Hypothalamus (tissue), 51 donors: ENCODE measurements around the gene HK2.
"Not testable (repeated sequence)": the region's sequence is repeated elsewhere in the genome, so short reads cannot be mapped to it uniquely, and the experiment has no call there.

Experiments
- DNase-seq, 51 donors: peaks; one replicate each; lab custom pipeline; 2025; lab: John Stamatoyannopoulos, UW

HK2 gene

GRCh38 chr2:74892609-74893008, 58.7 kb downstream of the HK2 start:
- no peak for DNase-seq

DNA sequence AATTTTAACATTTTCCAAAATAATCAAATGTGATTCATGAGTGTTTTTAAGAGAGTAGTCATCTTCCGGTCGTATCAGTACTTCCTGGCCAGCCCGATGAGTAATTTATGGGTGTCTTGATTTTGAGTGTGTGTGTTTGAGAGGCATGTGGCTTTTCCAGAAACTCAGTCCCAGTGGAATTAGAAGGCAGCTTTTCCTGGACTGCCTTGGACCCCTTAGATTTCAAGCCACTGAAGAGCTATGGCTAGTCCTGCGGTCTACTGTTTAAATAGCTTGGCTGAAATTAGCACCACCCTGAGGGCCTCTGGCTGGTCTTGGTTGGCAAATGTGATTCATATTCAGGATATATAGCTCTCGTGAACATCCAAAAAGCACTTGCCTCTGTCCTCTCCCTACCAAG, 59.4 kb downstream of the HK2 start:
- no peak for DNase-seq

GRCh38 chr2:74894272-74894981, 60.5 kb downstream of the HK2 start:
- no peak for DNase-seq

GRCh38 chr2:74895001-74895400, 61.1 kb downstream of the HK2 start:
- no peak for DNase-seq

DNA sequence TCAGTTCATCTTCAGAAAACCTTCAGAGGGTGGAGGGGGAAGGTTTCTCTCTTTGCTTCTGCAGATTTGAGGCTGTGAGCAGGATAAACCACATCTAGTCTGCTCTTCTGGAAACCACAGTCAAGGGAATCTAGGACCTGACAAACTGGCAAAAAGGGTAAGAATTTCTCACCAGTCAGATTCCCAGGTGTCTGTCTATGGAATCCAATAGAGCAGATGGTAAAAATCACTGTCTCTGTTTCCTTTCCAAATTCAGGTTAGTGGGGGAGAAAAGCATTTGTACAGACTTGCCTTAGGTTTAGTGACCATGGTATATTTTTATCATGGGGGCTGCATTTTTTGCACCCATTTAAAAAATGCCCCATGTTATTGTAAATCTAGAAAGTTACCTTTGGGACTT, 62.3 kb downstream of the HK2 start:
- DNase-seq, result no peak

GRCh38 chr2:74900225-74900624, 66.3 kb downstream of the HK2 start:
- not testable (repeated sequence) for DNase-seq

DNA sequence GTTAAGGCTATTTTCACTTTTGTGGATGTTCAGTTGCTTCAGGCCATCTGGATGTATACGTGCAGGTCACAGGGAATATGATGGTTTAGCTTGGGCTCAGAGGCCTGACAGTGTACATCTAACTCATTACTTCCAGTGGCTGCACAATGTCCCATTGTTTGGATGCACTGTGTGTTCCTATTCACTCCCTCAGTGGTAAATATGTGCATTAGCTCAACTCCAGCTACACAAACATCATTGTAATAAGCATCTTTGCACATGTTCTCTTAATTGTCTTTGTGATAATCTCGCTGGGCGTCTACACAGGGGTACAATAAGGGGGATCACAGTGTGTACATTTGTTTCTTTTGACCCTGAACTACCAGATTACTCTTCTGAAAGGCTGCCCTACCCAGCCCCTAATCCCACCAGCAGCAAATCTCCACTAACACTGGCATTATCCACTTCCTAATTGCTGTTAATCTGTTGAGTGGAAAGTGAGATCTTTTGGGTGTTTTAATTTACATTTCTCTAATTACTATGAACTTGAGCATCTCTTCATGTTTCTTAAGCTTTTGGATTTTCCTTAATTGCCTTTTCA, 68.4 kb downstream of the HK2 start:
- DNase-seq, result peak in 16 of 51 donors; percentile 4 to 81 (median 33)

DNA sequence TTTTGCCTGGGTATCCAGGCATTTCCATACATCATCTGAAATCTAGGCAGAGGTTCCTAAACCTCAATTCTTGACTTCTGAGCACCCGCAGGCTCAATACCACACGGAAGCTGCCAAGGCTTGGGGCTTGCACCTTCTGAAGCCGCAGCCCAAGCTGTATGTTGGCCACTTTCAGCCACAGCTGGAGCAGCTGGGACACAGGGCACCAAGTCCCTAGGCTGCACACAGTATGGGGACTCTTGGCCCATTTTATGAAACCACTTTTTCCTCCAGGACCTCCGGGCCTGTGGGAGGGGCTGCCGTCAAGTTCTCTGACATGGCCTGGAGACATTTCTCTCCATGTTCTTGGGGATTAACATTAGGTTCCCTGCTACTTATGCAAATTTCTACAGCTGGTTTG, 72.5 kb downstream of the HK2 start:
- no peak for DNase-seq

- DNase-seq, result not testable (repeated sequence)
These were observed 73.6 kb downstream of the HK2 start for GRCh38 chr2:74907560-74907959.

- DNase-seq, result no peak
These were observed 75.0 kb downstream of the HK2 start for GRCh38 chr2:74908748-74909444.

DNA sequence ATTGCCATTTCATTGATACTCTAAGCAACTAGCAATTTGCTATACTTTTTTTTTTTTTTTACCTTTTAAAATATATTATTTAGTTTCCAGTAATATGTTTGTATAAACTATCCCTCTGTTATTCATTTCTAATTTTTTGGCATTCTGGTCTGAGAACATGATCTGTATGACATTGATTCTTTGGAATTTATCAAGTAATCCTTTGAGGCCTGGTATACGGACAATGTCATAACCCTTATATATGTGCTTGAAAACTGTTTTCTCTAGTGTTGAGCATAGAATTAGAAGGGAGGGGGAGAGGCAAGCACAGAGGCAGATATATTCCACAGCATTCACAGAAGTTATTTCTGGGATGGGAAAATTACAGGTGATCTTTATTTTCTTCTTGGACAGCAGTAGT, 76.3 kb downstream of the HK2 start:
- no peak for DNase-seq

DNA sequence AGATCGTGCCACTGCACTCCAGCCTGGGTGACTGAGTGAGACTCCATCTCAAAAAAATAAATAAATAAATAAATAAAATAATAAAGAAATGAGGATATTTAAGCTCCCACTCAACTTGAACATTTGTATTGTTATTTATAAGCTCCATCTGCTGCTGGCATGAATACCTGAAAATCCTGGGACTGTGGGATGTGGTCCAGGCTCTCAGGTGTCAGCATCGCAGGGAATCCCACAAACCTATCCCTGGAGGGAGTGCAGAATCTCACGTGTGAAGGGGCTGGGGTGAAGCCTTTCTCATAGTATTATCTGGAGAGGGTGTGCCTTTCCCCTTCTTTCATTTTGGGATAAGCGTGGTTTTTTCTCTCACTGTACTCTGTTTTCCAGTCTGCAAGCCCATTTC, 77.1 kb downstream of the HK2 start:
- DNase-seq, result no peak

DNA sequence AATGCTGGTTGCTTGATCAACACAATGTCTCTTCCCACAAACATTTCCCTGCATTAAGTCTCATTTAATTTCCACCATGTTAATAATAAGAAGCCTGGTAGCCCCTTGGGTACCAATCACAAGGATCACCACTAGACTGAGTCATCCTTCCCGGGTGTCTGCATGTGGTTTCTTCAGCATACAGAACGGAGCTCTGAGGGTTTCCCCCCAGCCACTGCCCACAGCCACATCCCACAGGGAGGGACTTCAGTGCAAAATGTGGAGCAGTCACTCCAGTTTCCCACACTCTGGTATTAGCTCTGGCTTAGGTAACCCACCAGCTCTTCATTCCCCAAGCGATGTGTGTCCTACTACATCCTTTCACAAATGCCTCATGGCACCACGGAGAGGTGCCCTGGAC, 81.8 kb downstream of the HK2 start:
- DNase-seq, result no peak

GRCh38 chr2:74916394-74916793, 82.5 kb downstream of the HK2 start:
- DNase-seq, result no peak

GRCh38 chr2:74917702-74918619, 84.0 kb downstream of the HK2 start:
- DNase-seq, result no peak

DNA sequence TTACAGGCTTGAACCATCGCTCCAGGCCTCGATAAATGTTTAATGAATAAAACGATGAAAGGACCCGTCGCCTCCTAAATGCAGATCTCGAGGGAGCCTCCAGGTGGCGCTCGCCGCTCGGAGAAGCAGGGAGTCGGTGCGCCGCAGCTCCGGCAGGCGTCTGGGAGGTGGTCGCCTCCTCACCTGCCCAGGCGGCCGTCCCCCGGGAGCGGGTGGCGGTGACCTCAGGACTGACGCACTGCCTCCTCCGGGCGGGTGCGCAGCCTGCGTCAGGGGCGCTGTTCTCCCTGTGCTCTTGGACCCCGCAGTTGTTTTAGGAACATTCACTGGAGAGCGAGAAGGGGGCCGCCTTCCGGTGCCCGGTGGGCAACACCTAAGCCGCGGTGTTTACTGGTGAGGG, 85.9 kb downstream of the HK2 start:
- DNase-seq, result peak in 42 of 51 donors; percentile 2 to 75 (median 38)

DNA sequence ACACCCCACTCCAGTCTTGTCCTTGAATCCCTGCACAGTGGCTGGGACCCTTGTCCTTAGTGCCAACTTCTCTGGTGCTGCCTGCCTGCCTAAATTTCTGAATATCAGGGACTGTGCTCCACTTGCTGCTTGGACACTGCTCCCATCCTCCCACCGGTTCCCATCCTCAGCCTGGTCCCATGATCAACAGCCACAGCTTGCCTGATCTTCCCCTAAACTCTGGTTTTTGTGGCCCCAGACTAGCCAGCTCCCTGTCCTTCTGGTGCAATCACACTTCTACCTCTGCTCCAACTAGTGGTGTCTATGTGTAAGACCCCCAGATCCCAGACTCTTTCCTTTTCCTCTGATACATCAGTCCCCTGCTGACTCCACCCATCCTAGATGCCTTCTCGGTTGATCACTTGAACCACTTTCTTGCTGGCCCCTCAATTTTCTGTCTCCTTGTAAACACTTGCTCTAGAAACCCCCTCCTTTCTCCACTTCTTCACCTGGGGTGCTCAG, 87.4 kb downstream of the HK2 start:
- DNase-seq, result no peak

- DNase-seq, result no peak
These were observed 88.8 kb downstream of the HK2 start for GRCh38 chr2:74922592-74923227.

- DNase-seq, result no peak
These were observed 90.7 kb downstream of the HK2 start for GRCh38 chr2:74924463-74925265.
